ENCODE measurements around the gene MAPK12.
A peak's percentile ranks its signal among the peaks of the same experiment; 100 is the strongest.

Gene MAPK12

GRCh38 chr22:50226875-50227165 lies 34.7 kb downstream of the MAPK12 start:
- DNase-seq: no peak

- no peak for DNase-seq
Observed at GRCh38 chr22:50226063-50226874, 35.2 kb downstream of the MAPK12 start.

GRCh38 chr22:50225200-50225969 lies 36.1 kb downstream of the MAPK12 start:
- DNase-seq: no peak

GRCh38 chr22:50224071-50224470 lies 37.4 kb downstream of the MAPK12 start:
- no peak for DNase-seq

GRCh38 chr22:50222508-50222907 lies 39.0 kb downstream of the MAPK12 start:
- no peak for DNase-seq

- no peak for DNase-seq
Observed at GRCh38 chr22:50221410-50222300, 39.8 kb downstream of the MAPK12 start.

- no peak for DNase-seq
Observed at GRCh38 chr22:50220603-50221409, 40.7 kb downstream of the MAPK12 start.

GRCh38 chr22:50219800-50220602 lies 41.5 kb downstream of the MAPK12 start:
- DNase-seq: no peak

GRCh38 chr22:50218996-50219727 lies 42.3 kb downstream of the MAPK12 start:
- no peak for DNase-seq

GRCh38 chr22:50218153-50218995 lies 43.1 kb downstream of the MAPK12 start:
- DNase-seq: peak; percentile 45

GRCh38 chr22:50217543-50218152 lies 43.8 kb downstream of the MAPK12 start:
- DNase-seq: no peak

GRCh38 chr22:50216684-50217520 lies 44.6 kb downstream of the MAPK12 start:
- no peak for DNase-seq

GRCh38 chr22:50216055-50216683 lies 45.3 kb downstream of the MAPK12 start:
- DNase-seq: no peak

GRCh38 chr22:50215297-50216054 lies 46.0 kb downstream of the MAPK12 start:
- DNase-seq: no peak

GRCh38 chr22:50213263-50213662 lies 48.2 kb downstream of the MAPK12 start:
- DNase-seq: no peak

GRCh38 chr22:50211147-50211546 lies 50.3 kb downstream of the MAPK12 start:
- no peak for DNase-seq

Data from NCI-H510A treated with DMSO at 0.1 percent for 48 hours (cell line).